Dermis blood vessel endothelial cell (primary cell): ENCODE measurements around the gene RFX1. TPM values are rescaled to one million over a fixed set of nuclear protein-coding genes. Genes with fewer than 3 reads are reported as not detected.
"Not testable (repeated sequence)": the region's sequence is repeated elsewhere in the genome, so short reads cannot be mapped to it uniquely, and the experiment has no call there.

Source experiments
- DNase-seq: peaks from one replicate; pipeline ENCODE4 v3.0.0; 2010
- total RNA-seq: library from RNA; depleted of rRNA; stranded (reverse); fragments of >200 nt; gene quantifications from 2 replicates; pipeline ENCODE4 v1.2.3, GENCODE V29; 2014

RFX1 gene
- total RNA-seq, 1 donor from 2014 or later = 2.0 TPM

GRCh38 chr19:13932911-13933393 lies 73.2 kb downstream of the RFX1 start:
- no peak for DNase-seq

DNA sequence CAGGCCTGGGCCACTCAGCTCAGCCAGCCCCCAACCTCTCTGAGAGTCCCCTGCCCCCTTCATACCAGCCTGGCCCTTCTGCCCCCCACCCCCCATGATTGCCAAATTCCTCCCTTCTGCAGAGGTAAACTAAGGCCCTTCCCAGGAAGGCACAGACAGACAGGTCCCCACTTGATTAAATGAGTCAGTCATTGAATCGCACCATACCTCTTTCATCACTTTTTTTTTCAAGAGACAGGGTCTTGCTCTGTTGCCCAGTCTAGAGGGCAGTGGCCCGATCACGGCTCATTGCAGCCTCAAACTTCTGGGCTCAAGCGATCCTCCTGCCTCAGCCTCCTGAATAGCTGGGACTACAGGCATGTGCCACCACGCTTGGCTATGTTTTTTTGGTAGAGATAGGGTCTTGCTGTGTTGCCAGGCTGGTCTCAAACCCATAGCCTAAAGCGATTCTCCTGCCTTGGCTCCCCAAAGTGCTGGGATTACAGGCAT lies 73.9 kb downstream of the RFX1 start:
- no peak for DNase-seq

DNA sequence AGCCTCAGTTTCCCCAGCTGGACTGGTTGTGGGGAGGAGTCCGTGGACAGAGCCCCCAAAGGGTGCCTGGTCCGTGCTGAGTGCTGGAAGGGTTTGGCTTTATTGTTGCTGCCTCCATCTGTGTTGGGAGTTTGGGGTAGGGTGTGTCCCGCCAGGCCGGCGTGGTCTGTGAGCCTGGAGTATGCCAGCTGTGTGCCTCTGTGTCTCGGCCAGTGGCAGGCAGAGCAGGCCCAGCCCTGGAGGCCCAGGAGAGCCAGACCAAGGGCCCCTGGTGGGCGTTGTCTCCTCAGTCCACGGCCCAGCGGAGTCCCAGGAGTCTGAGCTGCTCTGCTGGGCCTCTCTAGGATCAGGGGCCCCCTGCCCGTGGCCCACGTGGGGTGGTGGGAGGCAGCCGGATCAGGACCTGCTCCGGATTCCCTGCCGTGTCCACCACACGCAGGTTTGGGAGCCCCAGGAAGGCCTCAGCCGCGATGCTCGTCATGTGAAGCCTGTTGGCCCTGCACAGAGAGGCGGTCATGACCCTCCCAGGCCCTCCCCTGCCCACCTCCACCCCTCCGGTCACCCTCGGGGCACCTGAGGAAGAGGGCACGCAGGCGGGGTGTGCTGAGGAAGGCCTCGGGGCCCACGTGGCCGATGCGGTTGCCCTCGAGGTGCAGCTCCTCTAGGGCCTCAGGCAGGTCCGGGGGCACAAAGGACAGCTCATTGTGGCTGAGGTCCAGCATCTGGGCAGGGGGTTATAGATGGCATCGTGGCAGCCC lies 74.5 kb downstream of the RFX1 start:
- no peak for DNase-seq

DNA sequence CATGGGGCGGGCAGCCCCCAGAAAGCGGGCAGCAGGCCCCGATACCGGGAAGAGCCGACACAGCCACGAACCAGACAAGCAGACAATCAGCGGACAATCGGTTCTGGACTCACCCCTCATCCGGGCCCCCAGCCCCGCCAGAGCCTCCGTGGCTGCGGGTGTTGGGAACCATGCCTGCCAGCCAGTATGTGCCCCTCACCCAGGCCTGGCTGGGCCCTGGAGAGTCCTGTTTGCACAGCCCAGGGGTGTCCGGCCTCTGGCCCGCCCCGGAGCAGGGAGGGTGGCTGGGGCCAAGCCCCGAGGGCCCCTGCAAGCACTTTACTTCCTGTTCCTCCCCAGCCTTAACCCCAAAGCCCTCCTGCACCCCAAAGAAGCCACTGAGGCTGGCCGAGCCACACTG lies 75.7 kb downstream of the RFX1 start:
- no peak for DNase-seq

- no peak for DNase-seq
Measured at GRCh38 chr19:13929956-13930355, 76.2 kb downstream of the RFX1 start.

- DNase-seq = no peak
Measured at GRCh38 chr19:13929340-13929739, 76.8 kb downstream of the RFX1 start.

DNA sequence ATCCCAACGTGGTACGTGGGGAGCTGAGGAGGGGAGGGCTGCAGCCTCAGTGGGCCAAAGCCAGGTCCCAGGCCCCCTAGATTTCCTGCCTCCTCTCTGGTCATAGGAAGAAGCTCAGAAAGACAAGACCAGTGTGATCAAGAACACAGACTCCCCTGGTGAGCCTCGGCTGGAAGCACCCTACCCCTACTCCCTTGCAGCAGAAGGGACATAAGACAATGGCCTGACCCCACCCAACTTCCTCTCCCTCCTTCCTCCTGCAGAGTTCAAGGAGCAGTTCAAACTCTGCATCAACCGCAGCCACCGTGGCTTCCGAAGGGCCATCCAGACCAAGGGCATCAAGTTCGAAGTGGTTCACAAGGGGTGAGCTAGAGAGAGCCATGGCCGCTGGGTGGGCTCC lies 79.4 kb downstream of the RFX1 start:
- DNase-seq = no peak

DNA sequence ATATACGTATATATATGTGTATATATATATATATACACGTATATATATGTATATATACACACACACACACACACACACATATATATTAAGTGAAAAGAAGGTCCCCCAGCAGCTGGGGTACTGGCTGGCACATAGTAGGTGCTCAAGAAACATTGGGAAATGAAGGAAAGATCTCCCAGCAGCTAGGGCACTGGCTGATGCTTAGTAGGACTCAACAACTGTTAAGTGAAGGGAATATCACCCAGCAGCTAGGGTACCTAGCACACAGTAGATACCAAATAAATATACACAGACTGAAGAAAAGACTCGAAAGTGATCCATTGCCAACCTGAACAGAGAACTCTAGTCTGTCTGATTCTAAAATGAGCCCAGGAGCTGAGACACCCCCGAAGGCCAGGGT lies 80.1 kb downstream of the RFX1 start:
- no peak for DNase-seq

DNA sequence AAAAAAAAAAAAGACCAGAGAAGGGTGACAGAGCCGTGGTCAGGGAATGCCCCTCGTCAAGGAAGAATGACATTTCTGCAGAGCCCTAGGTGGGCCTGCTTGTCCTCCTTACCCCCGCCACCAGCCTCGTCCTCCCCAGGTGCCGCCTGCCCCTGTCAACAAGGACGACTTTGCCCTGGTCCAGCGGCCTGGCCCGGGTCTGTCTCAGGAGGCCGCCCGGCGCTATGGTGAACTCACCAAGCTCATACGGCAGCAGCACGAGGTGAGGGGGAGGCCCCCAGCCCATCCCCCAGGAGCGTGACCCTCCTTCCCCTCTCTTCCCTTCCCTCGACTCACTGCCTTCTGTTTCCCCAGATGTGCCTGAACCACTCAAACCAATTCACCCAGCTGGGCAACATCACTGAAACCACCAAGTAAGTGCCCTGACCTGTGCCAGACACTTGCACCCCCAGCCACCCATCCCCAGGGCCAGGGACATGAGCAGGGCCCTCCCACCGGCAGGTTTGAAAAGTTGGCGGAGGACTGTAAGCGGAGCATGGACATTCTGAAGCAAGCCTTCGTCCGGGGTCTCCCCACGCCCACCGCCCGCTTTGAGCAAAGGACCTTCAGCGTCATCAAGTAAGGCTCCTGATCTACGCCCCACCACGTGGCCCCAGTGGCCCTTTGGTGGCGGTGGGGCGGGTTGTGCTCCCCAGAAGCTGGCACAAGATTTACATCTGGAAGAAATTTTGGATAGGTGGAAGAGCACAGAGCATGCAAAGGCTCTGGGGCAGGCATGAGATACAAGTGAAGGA lies 82.7 kb downstream of the RFX1 start:
- DNase-seq = no peak

DNA sequence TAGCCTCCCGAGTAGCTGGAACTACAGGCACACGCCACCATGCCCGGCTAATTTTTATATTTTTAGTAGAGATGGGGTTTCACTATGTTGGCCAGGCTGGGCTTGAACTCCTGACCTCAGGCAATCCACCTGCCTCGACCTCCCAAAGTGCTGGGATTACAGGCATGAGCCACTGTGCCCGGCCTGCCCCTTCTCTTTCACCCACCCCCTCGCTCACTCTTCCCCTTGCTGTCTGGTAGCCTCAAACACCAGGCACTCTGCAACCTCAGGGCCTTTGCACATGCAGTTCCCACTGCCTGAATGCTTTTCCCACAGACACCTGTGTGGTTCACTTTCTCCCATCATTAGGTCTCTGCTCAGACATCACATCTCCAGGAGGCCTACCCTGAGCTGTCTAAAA lies 84.0 kb downstream of the RFX1 start:
- DNase-seq = not testable (repeated sequence)

- peak; percentile 52 for DNase-seq
Measured at GRCh38 chr19:13920940-13921747, 85.0 kb downstream of the RFX1 start.

DNA sequence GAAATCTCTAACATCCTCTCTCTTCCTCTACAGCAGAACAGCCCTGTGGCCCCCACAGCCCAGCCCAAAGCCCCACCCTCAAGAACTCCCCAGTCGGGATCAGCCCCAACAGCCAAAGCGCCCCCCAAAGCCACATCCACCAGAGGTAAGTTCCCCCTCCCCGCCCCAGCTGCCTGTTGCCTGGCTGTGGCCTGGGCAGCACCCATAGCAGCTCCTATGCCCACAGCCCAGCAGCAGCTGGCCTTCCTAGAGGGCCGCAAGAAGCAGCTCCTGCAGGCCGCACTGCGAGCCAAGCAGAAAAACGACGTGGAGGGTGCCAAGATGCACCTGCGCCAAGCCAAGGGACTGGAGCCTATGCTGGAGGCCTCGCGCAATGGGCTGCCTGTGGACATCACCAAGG lies 85.6 kb downstream of the RFX1 start:
- DNase-seq = no peak

DNA sequence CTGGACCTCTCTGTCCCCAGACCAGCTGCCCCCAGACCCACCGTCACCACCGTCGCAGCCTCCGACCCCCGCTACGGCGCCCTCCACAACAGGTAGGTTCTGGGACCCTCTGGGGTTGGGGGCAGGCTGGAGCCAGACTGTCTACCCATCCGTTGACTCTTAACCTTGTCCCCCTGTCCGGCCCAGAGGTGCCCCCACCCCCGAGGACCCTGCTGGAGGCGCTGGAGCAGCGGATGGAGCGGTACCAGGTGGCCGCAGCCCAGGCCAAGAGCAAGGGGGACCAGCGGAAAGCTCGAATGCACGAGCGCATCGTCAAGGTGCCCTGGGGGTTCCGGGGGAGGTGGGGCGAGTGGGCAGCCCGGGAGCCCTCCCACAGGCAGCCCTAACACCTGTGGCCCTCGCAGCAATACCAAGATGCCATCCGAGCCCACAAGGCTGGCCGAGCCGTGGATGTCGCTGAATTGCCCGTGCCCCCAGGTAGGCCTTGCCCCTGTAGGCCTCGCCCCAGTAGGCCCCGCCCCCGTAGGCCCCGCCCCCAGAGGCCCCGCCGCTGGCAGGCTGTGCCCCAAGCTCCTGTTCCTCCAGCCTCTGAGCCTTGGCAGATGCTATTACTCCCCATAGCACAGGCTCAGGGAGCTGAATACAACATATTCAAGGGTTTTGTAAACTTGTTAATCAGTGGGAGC lies 87.3 kb downstream of the RFX1 start:
- no peak for DNase-seq

DNA sequence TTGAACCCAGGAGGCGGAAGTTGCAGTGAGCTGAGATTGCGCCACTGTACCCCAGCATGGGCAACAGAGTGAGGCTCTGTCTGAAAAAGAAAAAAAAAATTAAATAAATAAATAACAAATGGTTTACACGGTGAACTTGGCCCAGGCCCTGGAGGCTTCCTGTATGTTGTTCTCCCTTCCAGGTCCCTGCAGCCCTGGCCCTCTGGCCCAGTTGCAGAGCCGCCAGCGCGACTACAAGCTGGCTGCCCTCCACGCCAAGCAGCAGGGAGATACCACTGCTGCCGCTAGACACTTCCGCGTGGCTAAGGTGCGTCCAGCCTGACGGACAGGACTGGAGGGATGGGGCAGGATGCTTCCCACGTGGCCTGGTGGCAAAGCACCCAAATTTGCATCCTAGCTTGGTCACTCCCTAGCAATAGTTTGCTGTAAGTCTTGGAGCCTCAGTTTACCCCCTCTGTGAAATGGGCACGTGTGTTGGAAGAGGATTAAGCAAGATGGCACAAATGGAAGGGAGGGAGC lies 88.2 kb downstream of the RFX1 start:
- DNase-seq = no peak

DNA sequence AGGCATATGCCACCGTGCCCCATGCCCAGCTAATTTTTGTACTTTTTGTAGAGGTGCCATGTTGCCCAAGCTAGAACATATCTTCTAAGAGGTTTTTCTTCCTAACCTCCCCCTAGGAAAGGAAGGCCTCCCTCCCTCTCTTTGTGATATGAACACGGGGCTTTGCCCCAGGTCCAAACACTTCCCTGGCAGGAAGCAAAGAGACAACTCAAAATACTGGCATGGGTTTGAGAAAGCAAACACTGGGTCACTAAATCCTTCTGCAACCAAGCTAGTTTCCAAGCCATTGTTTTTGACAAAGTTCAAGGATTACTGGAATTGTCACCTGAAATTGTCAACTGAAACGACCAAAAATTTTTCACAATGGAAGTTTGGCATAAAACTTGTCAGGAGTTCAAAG lies 91.3 kb downstream of the RFX1 start:
- no peak for DNase-seq

GRCh38 chr19:13913352-13913751 lies 92.8 kb downstream of the RFX1 start:
- no peak for DNase-seq

Other genes with a start within 250 kb of the RFX1 start
- gene MRI1, start 241.8 kb downstream of the RFX1 start, total RNA-seq = 51.8 and 58.0 TPM in 2 replicates
- gene C19orf53, start 231.9 kb downstream of the RFX1 start, total RNA-seq = 34.0 and 59.1 TPM in 2 replicates
- gene ZSWIM4, start 210.9 kb downstream of the RFX1 start, total RNA-seq = 23.7 and 26.0 TPM in 2 replicates
- not detected in 2 replicates for gene NANOS3, start 129.2 kb downstream of the RFX1 start, total RNA-seq
- 0.37 and 0.51 TPM in 2 replicates for gene BRME1, start 100.2 kb downstream of the RFX1 start, total RNA-seq
- 6.8 and 10.5 TPM in 2 replicates for gene CC2D1A, start 100.1 kb downstream of the RFX1 start, total RNA-seq
- 0.09 and 0.34 TPM in 2 replicates for gene PODNL1, start 67.9 kb downstream of the RFX1 start, total RNA-seq
- 8.0 and 17.9 TPM in 2 replicates for gene DCAF15, start 53.8 kb downstream of the RFX1 start, total RNA-seq
- gene RLN3, start 21.8 kb upstream of the RFX1 start, total RNA-seq = not detected in 2 replicates
- 4.5 and 11.4 TPM in 2 replicates for gene IL27RA, start 25.4 kb upstream of the RFX1 start, total RNA-seq
- gene PALM3, start 55.8 kb upstream of the RFX1 start, total RNA-seq = not detected in 2 replicates
- under 0.01 and 0.19 TPM in 2 replicates for gene MISP3, start 66.5 kb upstream of the RFX1 start, total RNA-seq
- gene C19orf67, start 79.5 kb upstream of the RFX1 start, total RNA-seq = not detected in 2 replicates
- 22.3 and 25.2 TPM in 2 replicates for gene SAMD1, start 84.4 kb upstream of the RFX1 start, total RNA-seq
- 42.7 and 92.6 TPM in 2 replicates for gene PRKACA, start 111.4 kb upstream of the RFX1 start, total RNA-seq
- gene ASF1B, start 130.3 kb upstream of the RFX1 start, total RNA-seq = 11.4 and 26.8 TPM in 2 replicates
- gene ADGRL1, start 199.8 kb upstream of the RFX1 start, total RNA-seq = 5.1 and 6.3 TPM in 2 replicates